ENCODE results near the gene ONECUT3. TPM values are rescaled to one million over a fixed set of nuclear protein-coding genes. Genes with fewer than 3 reads are reported as not detected.

Gene ONECUT3
- total RNA-seq, 2 donors from 2014 or later: 0.26 TPM; not detected in 1

- Histone ChIP-seq H3K27me3 (peaks cover 0 to 33% of the 10 kb centered on the region in 2 donors), H3K9me3 (peaks cover 0 to 5% (median 0%) of the 10 kb centered on the region in 3 donors), H3K4me1 (peaks cover 6% of the 10 kb centered on the region), H3K36me3 (replicated peaks in 1 of 2; ENCODE audit: insufficient read depth in 1 of 2, low read depth in 2 of 2) (no peaks in the 10 kb centered on the region), H3K27ac (no peak overlapping the region), H3K4me3 (no peak overlapping the region)
- 31 to 53% methylated on average over 3 of the region's 3 CpGs for WGBS, 2 donors
- DNase-seq (no peak), ATAC-seq (no peak)
- TF ChIP-seq POLR2A (IDR thresholded peaks at IDR 0.05): no peak
- TF ChIP-seq, protein P1, sequence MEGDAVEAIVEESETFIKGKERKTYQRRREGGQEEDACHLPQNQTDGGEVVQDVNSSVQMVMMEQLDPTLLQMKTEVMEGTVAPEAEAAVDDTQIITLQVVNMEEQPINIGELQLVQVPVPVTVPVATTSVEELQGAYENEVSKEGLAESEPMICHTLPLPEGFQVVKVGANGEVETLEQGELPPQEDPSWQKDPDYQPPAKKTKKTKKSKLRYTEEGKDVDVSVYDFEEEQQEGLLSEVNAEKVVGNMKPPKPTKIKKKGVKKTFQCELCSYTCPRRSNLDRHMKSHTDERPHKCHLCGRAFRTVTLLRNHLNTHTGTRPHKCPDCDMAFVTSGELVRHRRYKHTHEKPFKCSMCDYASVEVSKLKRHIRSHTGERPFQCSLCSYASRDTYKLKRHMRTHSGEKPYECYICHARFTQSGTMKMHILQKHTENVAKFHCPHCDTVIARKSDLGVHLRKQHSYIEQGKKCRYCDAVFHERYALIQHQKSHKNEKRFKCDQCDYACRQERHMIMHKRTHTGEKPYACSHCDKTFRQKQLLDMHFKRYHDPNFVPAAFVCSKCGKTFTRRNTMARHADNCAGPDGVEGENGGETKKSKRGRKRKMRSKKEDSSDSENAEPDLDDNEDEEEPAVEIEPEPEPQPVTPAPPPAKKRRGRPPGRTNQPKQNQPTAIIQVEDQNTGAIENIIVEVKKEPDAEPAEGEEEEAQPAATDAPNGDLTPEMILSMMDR (IDR thresholded peaks at IDR 0.05): no peak
- intact Hi-C loops (cut with DNase I): no loop called here
These were observed 17.0 kb upstream of the ONECUT3 start for GRCh38 chr19:1736280-1736679.

DNA sequence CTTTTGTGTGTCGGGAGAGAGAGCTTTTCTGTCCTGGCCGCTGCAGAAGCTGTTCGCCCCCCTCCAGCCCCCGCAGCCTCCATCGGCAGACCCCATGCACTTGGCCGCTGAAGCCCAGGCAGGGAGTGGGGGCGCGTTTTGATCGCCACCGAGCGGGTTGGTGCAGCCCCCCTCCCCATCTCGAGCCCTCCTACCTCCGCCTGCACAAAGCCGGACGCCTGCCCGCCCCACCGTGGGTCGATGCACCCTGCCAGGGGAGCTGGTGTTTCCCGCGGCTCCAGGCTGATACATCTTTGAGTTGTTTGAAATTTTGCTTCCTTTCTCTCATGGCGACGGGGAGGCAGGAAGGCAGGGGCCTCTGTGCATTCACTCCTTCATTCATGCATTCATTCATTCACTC is 16.4 kb upstream of the ONECUT3 start:
- no peak for TF ChIP-seq POLR2A (IDR thresholded peaks at IDR 0.05)
- TF ChIP-seq, protein P1 (IDR thresholded peaks at IDR 0.05): no peak
- ATAC-seq (no peak), DNase-seq (no peak)
- Histone ChIP-seq H3K4me3 (no peak overlapping the region), H3K27ac (no peak overlapping the region), H3K27me3 (peaks cover 0 to 28% of the 10 kb centered on the region in 2 donors), H3K36me3 (replicated peaks in 1 of 2; ENCODE audit: insufficient read depth in 1 of 2, low read depth in 2 of 2) (no peaks in the 10 kb centered on the region), H3K9me3 (peaks cover 0 to 5% (median 0%) of the 10 kb centered on the region in 3 donors), H3K4me1 (peaks cover 6% of the 10 kb centered on the region)
- intact Hi-C loops (cut with DNase I): no loop called here
- WGBS, 2 donors: 10 to 16% methylated on average over 17 to 22 of the region's 22 CpGs

- WGBS, 2 donors: 86 to 88% methylated on average over 9 to 11 of the region's 11 CpGs
- DNase-seq: no peak
These were observed 13.2 kb upstream of the ONECUT3 start for GRCh38 chr19:1739960-1740629.

DNA sequence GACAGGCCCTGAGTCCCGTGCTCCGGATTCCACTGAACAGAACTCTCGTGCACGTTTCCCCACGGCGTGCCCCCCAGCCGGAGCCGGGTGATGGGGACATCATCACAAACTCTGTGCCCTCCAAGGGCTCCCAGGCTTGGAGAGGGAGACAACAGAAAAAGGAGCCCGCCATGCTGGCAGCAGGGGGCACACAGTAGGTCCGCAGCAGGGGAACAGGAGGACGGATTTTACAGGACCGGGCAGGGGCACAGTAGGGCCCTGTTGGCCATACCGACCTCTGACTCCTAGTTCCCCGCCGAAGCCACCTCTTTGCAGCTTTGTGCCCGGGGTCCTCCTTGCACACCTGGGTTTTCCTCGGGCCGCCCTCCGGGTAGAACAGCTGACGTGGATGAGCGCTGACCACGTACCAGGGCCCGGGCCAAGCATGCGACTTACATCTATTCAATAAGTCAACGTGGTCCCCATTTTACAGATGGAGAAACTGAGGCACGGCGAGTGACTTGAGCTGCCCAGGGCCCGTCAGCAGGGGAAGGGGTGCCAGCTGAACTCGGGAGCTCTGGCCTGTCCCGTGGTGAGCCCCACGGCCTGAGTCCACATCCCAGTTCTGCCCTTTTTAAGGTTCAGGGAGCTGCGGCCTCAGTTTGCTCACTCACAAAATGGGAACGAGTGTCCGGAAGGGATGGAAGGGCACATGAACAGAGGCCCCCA is 10.2 kb upstream of the ONECUT3 start:
- DNase-seq (no peak), ATAC-seq (no peak)
- Histone ChIP-seq H3K4me3 (no peak overlapping the region), H3K4me1 (peaks cover 21% of the 10 kb centered on the region), H3K27ac (no peak overlapping the region), H3K9me3 (peaks cover 0 to 5% (median 0%) of the 10 kb centered on the region in 3 donors), H3K27me3 (peaks cover 0 to 33% of the 10 kb centered on the region in 2 donors), H3K36me3 (replicated peaks in 1 of 2; ENCODE audit: insufficient read depth in 1 of 2, low read depth in 2 of 2) (no peaks in the 10 kb centered on the region)
- 64 to 75% methylated on average over 12 to 29 of the region's 34 CpGs for WGBS, 2 donors
- TF ChIP-seq, protein P1 (IDR thresholded peaks at IDR 0.05): no peak
- no peak for TF ChIP-seq POLR2A (IDR thresholded peaks at IDR 0.05)
- intact Hi-C loops (cut with DNase I): no loop called here

More at GRCh38 chr19:1739960-1740629, 13.2 kb upstream of the ONECUT3 start:
- no peak for ATAC-seq
- peaks cover 0 to 28% of the 10 kb centered on the region in 2 donors for H3K27me3 ChIP-seq
- peaks cover 0 to 5% (median 0%) of the 10 kb centered on the region in 3 donors for H3K9me3 ChIP-seq
- TF ChIP-seq, protein P1 (IDR thresholded peaks at IDR 0.05): no peak
- TF ChIP-seq POLR2A (IDR thresholded peaks at IDR 0.05): no peak
- H3K4me3 ChIP-seq: no peak overlapping the region
- no peaks in the 10 kb centered on the region for H3K4me1 ChIP-seq
- no peaks in the 10 kb centered on the region for H3K36me3 ChIP-seq (replicated peaks in 1 of 2; ENCODE audit: insufficient read depth in 1 of 2, low read depth in 2 of 2)
- no peak overlapping the region for H3K27ac ChIP-seq
- intact Hi-C loops (cut with DNase I): no loop called here
